Dermis microvascular lymphatic vessel endothelial cell (primary cell): ENCODE data around the gene RNF222. TPM values are rescaled to one million over a fixed set of nuclear protein-coding genes. Genes with fewer than 3 reads are reported as not detected.

Experiments
- DNase-seq, 2 donors: peaks; one replicate each; pipeline versions ENCODE4 v3.0.0 to v3.0.0-alpha.2; 2010; ENCODE audit warnings: low read depth in 2 of 2
- total RNA-seq: library from RNA; depleted of rRNA; stranded (reverse); fragments of >200 nt; gene quantifications from 2 replicates; pipeline ENCODE4 v1.2.1, GENCODE V29; 2014

The RNF222 gene, protein sequence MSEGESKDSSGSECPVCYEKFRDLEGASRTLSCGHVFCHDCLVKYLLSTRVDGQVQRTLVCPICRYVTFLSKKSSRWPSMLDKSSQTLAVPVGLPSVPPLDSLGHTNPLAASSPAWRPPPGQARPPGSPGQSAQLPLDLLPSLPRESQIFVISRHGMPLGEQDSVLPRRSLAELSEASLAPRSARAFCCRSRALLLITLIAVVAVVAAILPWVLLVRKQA
- under 0.01 TPM in 1 of 2 replicates, not detected in the other for total RNA-seq

DNA sequence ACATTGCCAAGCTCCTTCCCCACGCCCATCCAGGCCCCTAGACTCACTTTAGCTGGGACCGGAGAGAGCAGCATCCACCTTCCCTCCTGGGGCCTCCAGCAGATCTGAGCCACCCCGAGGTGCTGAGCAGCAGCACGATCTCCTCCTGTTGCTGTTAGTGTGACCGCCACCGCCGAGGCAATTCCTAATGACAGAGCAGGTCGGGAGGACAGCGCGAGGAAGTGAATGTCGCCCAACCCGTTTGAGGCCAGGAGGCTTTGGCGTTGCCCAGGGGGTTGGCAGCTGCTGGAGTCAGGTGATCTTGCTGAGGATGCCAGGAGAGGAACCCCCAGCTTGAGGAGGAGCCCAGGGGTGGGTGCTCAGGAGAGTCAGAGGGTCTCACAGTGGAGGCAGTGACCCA is at the start of gene RNF222:
RNF222 (minus strand) TSS at position 192 of the 400 bp plus-strand sequence. CDS start 4,366 bp downstream, outside the sequence.
- no peak for DNase-seq

GRCh38 chr17:8445536-8445935 is 47.9 kb upstream of the RNF222 start:
- peak in 1 of 2 donors; percentile 51 for DNase-seq

DNA sequence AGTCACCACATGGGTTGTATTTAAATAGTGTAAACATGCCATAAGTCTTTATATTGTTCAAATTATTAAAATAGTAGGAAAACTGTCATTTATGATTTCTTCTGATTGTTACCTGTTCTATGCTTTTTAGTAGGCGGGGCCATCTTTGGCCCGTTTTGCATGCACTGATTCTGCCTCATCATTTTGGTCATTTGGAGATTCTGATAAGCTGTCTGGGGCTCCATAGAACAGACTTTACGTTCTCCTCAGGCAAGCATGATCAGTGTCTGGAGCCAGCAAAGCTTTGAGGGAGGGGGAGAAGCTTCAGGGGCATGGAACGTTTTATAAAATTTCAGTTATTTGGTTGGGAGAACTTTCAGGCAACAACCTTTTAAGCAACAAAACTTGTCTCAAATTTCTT is 46.9 kb upstream of the RNF222 start:
- no peak for DNase-seq

DNA sequence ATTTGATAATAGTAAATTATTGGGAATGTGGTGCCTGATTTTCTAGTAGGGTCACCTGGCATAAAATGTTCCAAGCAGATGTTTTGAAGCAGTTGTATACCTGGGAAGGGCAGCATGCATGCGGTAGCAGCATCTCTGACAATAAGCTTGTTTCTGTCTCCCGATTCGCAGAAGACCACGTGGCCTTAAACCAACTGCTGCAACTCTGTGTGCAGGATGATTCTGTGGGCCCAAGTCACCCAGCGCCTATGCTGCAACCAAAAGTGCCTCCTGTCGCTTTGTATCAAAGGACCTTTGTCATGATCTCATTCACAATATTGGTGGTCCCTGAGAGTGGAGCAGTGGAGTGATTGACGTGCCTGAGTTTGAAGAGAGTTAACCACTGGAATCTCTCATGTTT is 46.1 kb upstream of the RNF222 start:
- DNase-seq = no peak

- DNase-seq = no peak
Measured at GRCh38 chr17:8442310-8442709, 44.7 kb upstream of the RNF222 start.

GRCh38 chr17:8441690-8442089 is 44.1 kb upstream of the RNF222 start:
- peak in 1 of 2 donors; percentile 29 for DNase-seq

GRCh38 chr17:8439681-8440080 is 42.1 kb upstream of the RNF222 start:
- DNase-seq = no peak

- DNase-seq = no peak
Measured at GRCh38 chr17:8438441-8438840, 40.8 kb upstream of the RNF222 start.

- peak in 1 of 2 donors; percentile 16 for DNase-seq
Measured at GRCh38 chr17:8436844-8437171, 39.2 kb upstream of the RNF222 start.

DNA sequence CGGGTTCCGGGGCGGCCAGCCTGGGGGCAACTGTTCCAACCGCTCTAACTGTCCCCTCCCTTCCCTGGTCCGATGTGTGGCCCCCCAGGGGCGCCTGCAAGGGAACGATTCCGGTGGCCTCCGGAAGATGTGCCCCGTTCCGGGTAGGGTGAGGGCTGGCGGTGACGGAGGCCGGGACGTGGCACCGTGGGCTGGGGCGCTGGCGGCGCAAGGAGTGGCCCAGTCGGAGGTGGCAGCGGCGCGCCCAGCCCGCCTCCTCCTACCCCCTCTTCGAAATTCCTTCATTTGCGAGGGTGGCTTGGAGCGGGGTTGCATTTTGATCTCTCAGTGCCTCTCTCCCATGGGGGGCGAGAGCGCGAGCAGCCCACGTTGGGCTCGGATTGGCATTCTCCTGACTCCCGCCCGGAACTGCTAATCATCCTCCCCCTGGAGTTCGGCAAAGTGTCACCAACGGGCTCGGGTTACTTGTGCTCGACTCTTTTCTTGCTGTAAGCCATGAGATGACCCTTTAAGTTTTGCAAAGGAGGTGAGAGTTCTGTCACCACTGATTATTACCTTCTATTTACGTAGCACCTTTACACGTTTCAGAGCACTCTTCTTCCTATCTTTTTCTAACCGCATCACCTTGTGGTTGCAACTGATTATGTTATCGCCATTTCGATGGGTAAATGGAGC is 38.7 kb upstream of the RNF222 start:
- DNase-seq = peak in 1 of 2 donors; percentile 72

DNA sequence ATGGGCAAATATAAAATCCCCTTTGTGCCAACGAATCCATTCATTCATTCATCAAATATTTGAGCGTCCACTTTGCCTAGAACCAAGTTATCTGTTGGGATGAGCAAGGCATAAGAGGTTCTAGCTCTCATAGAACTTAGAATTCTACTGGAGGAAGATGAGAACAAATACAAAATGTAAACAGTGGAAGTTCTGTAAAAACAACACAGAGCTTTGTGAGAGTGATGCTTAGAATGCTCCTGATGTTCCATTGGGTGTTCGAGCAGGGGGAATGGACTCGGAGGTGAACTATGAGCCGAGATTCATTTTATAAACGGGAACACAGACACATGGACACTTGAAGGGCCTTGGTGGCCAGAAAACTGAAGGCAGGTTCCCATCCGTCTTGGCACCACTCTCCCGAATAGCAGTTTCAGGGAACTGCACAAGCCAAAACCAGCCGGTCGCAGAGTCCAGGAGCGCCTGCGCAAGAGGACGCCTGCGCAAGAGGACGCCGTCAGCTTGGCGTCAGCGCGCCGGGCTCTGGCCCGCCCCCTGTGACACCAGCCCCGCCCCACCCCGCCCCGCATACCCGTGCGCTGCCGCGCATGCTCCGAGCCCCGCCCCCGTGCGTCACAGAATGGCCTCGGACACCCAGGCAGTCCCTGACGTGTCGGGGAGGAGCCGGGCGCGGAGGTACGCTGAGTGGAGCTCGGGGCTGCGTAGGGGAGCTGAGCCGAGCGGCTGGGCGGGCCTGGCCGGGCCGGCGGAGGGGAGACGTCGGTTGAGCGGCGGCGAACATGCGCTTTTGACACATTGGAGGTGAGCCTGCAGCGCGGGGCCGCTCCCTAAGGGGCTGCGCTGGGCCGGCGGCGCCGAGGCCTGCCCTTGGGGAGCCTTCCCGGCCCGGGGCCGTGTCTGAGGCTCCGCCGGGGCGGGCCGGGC is 37.9 kb upstream of the RNF222 start, which contains the start of gene NDEL1:
NDEL1 (plus strand) TSS at position 640 of the 924 bp plus-strand sequence. CDS start 8,388 bp downstream, outside the sequence.
- DNase-seq = peak; percentile 92 to 98

DNA sequence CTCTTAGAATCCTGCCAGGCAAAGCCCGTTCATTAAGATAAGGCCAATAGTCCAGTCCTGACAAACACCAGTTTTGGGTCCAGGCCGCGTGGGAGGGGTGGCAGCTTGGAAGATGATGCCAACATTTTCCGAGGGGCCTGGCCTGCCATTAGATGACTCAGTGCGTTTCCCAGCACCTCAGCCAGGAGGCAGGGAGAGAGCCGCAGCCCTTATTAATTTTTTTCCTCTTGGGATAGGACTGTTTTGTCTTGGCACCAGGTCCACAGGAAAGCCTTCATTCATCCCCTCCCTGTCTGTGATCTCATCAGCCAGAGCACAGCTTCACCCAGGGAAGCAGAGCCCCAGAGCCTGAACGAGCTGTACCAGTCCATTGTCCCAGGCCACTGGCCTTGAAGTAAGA is 33.3 kb upstream of the RNF222 start:
- peak in 1 of 2 donors; percentile 74 for DNase-seq

GRCh38 chr17:8426802-8427201 is 29.2 kb upstream of the RNF222 start:
- no peak for DNase-seq

DNA sequence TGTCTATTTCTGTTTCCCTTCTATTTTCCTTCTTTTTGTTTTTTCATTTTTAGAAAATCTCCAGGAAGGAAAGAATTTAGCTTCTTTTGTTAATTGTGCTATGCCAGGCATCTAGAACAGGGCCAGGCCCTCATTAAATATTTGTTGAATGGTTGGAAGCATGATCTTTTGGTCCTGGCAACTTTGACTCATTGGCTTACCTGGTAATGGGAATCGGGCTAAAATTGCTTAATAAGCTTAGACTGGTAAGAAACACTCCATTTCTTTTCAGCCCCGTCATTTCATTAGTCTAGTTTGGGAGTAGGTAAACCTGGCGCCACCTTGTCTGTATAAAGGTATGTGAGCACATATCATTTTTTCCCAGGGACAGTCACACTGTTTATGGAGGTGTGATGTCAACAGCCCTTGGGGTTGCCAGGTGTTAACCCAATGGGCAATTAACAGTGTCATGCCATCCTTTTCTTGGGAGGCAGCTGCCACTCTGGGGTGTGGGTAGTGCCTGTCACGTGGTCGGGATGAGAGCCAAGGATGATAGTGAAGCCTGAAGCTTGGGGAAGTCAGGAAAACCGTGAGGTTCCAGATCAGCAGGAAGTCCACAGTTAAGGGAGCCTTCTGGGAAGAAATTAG is 28.6 kb upstream of the RNF222 start:
- no peak for DNase-seq

DNA sequence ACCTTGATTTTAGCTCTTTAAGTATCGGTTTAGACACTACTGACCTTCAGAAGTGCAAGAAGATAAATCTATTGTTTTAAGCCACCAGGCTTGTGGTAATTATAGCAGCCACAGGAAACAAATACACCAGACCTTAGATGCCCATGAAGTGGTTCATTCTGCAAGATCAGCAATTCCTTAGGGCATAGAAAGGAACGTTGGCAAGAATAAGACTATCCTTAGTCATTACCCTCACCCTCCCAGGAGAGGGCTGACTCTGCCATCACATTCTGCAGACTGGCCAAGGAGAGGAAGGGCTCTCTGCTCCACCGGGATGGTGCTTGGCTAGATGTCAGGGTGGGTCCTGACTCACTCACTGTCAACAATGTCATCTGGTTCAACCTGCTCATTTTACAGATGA is 23.9 kb upstream of the RNF222 start:
- peak in 1 of 2 donors; percentile 26 for DNase-seq

GRCh38 chr17:8420041-8420934 is 22.7 kb upstream of the RNF222 start:
- DNase-seq = peak; percentile 81 to 94

DNA sequence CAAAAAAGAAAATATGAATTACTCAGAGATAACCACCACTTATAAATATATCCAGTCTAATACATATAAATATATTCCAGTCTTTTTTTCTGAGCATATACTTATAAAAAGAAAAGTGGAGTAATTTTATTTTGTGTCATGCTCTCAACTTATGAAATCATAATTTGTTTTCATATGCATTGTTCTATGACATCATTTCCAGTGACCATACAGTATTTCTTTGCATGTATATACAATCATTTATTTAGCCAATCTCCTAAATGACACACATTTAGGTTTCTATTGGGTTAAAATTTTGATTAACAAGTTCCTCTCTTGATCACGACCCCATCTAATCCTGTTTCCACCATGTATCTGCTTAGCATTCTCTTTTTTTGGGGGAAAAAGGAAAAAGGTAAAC is 21.7 kb upstream of the RNF222 start:
- no peak for DNase-seq

- DNase-seq = no peak
Measured at GRCh38 chr17:8418471-8418870, 20.8 kb upstream of the RNF222 start.

DNA sequence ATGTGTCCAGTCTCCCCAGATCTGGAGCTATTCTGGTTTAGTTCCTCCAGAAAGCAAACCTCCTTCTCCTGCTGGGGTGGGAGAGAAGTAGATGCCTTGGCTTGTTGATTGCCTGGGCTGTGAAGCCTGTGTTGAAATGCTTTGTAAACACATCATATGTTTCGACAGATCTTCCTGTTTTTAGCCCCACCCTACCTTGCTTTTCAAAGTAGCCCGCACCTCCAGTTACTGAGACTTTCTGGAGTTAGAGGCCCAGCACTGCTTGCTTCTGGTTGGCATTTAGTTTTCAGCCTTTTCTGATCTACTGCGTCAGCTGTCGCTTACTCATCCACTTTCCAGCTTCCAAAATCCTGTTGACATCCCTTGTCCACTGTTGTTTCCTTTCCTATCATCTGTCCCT is 20.2 kb upstream of the RNF222 start:
- peak in 1 of 2 donors; percentile 7 for DNase-seq

DNA sequence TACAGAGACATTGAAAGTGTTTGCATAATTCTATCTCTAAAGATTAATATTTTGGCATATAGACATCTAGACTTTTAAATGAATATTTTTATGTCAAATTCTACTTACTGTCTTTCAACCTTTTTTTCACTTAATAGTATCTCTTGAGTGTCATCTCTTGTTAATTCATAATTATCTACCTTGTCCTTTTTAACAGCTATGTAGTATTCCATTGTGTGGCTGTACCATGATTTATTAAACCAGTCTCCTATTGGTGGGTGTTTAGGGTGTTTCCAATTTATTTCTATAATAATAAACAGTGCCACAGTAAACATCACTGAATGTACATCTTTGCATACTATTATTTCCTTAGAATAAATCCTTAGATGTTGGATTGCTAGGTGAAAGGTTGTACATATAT is 16.3 kb upstream of the RNF222 start:
- DNase-seq = no peak

GRCh38 chr17:8413328-8413727 is 15.7 kb upstream of the RNF222 start:
- DNase-seq = no peak
